HEK293 (cell line): ENCODE measurements around the gene ADD2.

Experiments
- CTCF ChIA-PET: fragments of 350-600 bp; formaldehyde crosslinking; extraction: SDS; loops from one replicate; lab custom pipeline; 2021; ENCODE audit warnings: antibody characterized with exemption; lab: Yijun Ruan, JAX
- POLR2A ChIA-PET: fragments of 300-600 bp; formaldehyde crosslinking; extraction: SDS; loops from one replicate; lab custom pipeline; 2020; ENCODE audit warnings: antibody characterized with exemption, inconsistent platforms; lab: Yijun Ruan, JAX
- H3K27ac ChIP-seq: fragments of 200-500 bp; sonication (Bioruptor generic); 2 replicates; pipeline ENCODE4 v1.5.1; 2014; ENCODE audit warnings: low read depth, low read length, control low read depth, inconsistent platforms; ENCODE audit errors: extremely low read depth
- H3K36me3 ChIP-seq, 2 experiments: fragments of 200-500 bp in 1 of 2; sonication (Bioruptor generic) in 1 of 2; 1 replicate in 1 of 2; 2 replicates in 1 of 2; pipeline ENCODE4 v1.5.1; 2014 to 2017; ENCODE audit warnings: inconsistent platforms in 2 of 2, low read length in 2 of 2; ENCODE audit not compliant: control insufficient read depth in 2 of 2, insufficient read depth in 1 of 2
- H3K4me1 ChIP-seq: fragments of 200-500 bp; sonication (Bioruptor generic); 2 replicates; pipeline ENCODE4 v1.5.1; 2014; ENCODE audit warnings: mild to moderate bottlenecking, low read length, inconsistent platforms; ENCODE audit not compliant: control insufficient read depth, insufficient read depth
- H3K4me3 ChIP-seq: 2 replicates; pipeline ENCODE4 v1.5.1; 2011; ENCODE audit warnings: low read depth, mild to moderate bottlenecking, control low read depth, low read length, moderate library complexity
- H3K9me3 ChIP-seq: fragments of 200-500 bp; sonication (Bioruptor generic); 2 replicates; pipeline ENCODE4 v1.5.1; 2014; ENCODE audit warnings: low read depth, low read length, inconsistent platforms; ENCODE audit not compliant: control insufficient read depth, insufficient read depth
- GLIS1 ChIP-seq: fragments of 450-650 bp; formaldehyde crosslinking; IDR thresholded peaks from 2 replicates; pipeline ENCODE4 v1.5.1; 2016; ENCODE audit warnings: missing biosample characterization, missing genetic modification characterization
- MZF1 ChIP-seq: fragments of 450-650 bp; formaldehyde crosslinking; IDR thresholded peaks from 2 replicates; pipeline ENCODE4 v1.5.1; 2017; ENCODE audit warnings: missing biosample characterization, missing genetic modification characterization, borderline replicate concordance
- PRDM4 ChIP-seq: fragments of 450-650 bp; formaldehyde crosslinking; IDR thresholded peaks from 2 replicates; pipeline ENCODE4 v1.5.1; 2017; ENCODE audit warnings: missing biosample characterization, missing genetic modification characterization
- REPIN1 ChIP-seq: fragments of 450-650 bp; formaldehyde crosslinking; IDR thresholded peaks from 2 replicates; pipeline ENCODE4 v1.5.1; 2017; ENCODE audit warnings: missing biosample characterization, missing genetic modification characterization, low read depth
- TRIM28 ChIP-seq: IDR thresholded peaks from 2 replicates; pipeline ENCODE4 v1.6.1; 2011; ENCODE audit warnings: low read length, control low read depth, borderline replicate concordance
- ZBTB20 ChIP-seq: fragments of 450-650 bp; formaldehyde crosslinking; IDR thresholded peaks from 2 replicates; pipeline ENCODE4 v1.5.1; 2016; ENCODE audit warnings: missing biosample characterization, missing genetic modification characterization
- ZBTB44 ChIP-seq: fragments of 450-650 bp; IDR thresholded peaks from 2 replicates; pipeline ENCODE4 v1.5.1; 2018; ENCODE audit warnings: missing biosample characterization, mild to moderate bottlenecking, missing genetic modification characterization
- ZFHX2 ChIP-seq: fragments of 450-650 bp; formaldehyde crosslinking; conservative IDR thresholded peaks from 2 replicates; pipeline ENCODE4 v1.5.1; 2016; ENCODE audit warnings: missing biosample characterization, missing genetic modification characterization
- ZNF155 ChIP-seq: fragments of 450-650 bp; formaldehyde crosslinking; IDR thresholded peaks from 2 replicates; pipeline ENCODE4 v1.5.1; 2016; ENCODE audit warnings: missing biosample characterization, missing genetic modification characterization
- ZNF157 ChIP-seq: fragments of 450-650 bp; formaldehyde crosslinking; IDR thresholded peaks from 2 replicates; pipeline ENCODE4 v1.5.1; 2016; ENCODE audit warnings: missing biosample characterization, missing genetic modification characterization
- ZNF175 ChIP-seq: fragments of 450-650 bp; formaldehyde crosslinking; IDR thresholded peaks from 2 replicates; pipeline ENCODE4 v1.5.1; 2016; ENCODE audit warnings: missing biosample characterization, missing genetic modification characterization
- ZNF184 ChIP-seq: fragments of 450-650 bp; IDR thresholded peaks from 2 replicates; pipeline ENCODE4 v1.5.1; 2018; ENCODE audit warnings: missing biosample characterization, mild to moderate bottlenecking, missing genetic modification characterization
- ZNF623 ChIP-seq: fragments of 450-650 bp; formaldehyde crosslinking; IDR thresholded peaks from 2 replicates; pipeline ENCODE4 v1.5.1; 2016; ENCODE audit warnings: missing biosample characterization, missing genetic modification characterization
- ZNF747 ChIP-seq: fragments of 450-650 bp; formaldehyde crosslinking; IDR thresholded peaks from 2 replicates; pipeline ENCODE4 v1.5.1; 2016; ENCODE audit warnings: missing biosample characterization, missing genetic modification characterization
- ZNF791 ChIP-seq: fragments of 450-650 bp; formaldehyde crosslinking; IDR thresholded peaks from 2 replicates; pipeline ENCODE4 v1.5.1; 2016; ENCODE audit warnings: missing biosample characterization, missing genetic modification characterization
- ZXDB ChIP-seq: fragments of 450-650 bp; formaldehyde crosslinking; IDR thresholded peaks from 2 replicates; pipeline ENCODE4 v1.5.1; 2016; ENCODE audit warnings: missing biosample characterization, missing genetic modification characterization
- TF ChIP-seq, protein P1 (sequence below): fragments of 450-650 bp; formaldehyde crosslinking; IDR thresholded peaks from 2 replicates; pipeline ENCODE4 v1.5.1; 2017; ENCODE audit warnings: missing biosample characterization, missing genetic modification characterization
- TF ChIP-seq, protein P2 (sequence below): fragments of 450-650 bp; formaldehyde crosslinking; IDR thresholded peaks from 2 replicates; pipeline ENCODE4 v1.5.1; 2016; ENCODE audit warnings: missing biosample characterization, missing genetic modification characterization

ADD2 gene

DNA sequence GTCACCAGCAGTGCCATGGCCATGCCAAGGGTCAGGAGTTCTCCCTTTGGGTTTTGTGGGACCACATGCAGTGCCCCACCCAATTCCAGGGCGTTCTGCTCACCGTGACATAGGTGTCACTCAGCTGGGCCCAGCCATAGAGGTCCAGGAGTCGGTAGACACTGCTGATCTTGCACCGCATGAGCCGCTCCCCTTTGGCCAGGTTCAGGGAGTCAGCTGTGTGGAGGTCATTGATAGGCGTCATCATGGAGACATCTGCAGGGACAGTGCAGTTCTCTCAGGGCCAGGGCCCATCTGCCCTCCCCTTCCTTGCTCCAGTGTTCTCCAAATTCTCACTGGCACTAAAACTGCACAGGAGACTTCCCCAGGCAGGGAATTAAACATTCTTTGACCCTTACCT lies 71.9 kb downstream of the ADD2 start (continued):
- TF ChIP-seq, protein P1, sequence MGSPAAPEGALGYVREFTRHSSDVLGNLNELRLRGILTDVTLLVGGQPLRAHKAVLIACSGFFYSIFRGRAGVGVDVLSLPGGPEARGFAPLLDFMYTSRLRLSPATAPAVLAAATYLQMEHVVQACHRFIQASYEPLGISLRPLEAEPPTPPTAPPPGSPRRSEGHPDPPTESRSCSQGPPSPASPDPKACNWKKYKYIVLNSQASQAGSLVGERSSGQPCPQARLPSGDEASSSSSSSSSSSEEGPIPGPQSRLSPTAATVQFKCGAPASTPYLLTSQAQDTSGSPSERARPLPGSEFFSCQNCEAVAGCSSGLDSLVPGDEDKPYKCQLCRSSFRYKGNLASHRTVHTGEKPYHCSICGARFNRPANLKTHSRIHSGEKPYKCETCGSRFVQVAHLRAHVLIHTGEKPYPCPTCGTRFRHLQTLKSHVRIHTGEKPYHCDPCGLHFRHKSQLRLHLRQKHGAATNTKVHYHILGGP (tag by site-specific recombination) = no peak
- TF ChIP-seq, protein P2, sequence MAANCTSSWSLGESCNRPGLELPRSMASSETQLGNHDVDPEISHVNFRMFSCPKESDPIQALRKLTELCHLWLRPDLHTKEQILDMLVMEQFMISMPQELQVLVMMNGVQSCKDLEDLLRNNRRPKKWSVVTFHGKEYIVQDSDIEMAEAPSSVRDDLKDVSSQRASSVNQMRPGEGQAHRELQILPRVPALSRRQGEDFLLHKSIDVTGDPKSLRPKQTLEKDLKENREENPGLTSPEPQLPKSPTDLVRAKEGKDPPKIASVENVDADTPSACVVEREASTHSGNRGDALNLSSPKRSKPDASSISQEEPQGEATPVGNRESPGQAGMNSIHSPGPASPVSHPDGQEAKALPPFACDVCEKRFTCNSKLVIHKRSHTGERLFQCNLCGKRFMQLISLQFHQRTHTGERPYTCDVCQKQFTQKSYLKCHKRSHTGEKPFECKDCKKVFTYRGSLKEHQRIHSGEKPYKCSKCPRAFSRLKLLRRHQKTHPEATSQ (tag by site-specific recombination) = no peak
- TF ChIP-seq ZNF157 (no peak), ZNF623 (tag by site-specific recombination) (no peak), MZF1 (no peak)

DNA sequence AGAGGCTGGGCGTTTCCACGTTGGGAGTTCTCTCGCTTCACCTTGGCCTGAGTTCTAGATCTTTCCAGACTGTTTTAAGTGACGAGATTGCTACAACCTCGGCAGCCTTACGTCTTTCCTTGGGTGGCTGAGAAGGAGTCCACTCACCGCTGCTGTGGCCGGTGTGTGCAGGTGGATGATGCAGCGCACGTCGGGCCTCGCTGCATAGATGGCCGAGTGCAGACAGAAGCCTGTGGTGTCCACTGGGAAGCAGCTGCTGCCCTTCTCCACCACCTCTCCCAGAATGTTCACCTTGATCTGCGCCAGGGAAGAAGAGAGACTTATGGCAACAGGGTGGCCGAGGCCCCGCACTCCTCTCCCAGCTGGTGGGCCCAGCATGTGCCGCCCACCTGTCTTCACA lies 75.7 kb downstream of the ADD2 start:
- peaks cover 0 to 60% of the 10 kb centered on the region in 2 experiments; a peak in 1 of 3 replicates for H3K36me3 ChIP-seq
- POLR2A ChIA-PET = no interaction called here
- H3K27ac ChIP-seq = no peak overlapping the region
- no peaks in the 10 kb centered on the region for H3K9me3 ChIP-seq
- no peak for TF ChIP-seq REPIN1 (tag by site-specific recombination)
- no peak for TF ChIP-seq ZNF184 (tag by site-specific recombination)
- no peak for TF ChIP-seq ZXDB (tag by site-specific recombination)
- no peak for TF ChIP-seq PRDM4 (tag by site-specific recombination)
- TF ChIP-seq ZNF175 (tag by site-specific recombination) = no peak
- no peak for TF ChIP-seq ZFHX2 (tag by site-specific recombination)
- TF ChIP-seq ZNF791 (tag by site-specific recombination) = no peak
- no peak for TF ChIP-seq GLIS1 (tag by site-specific recombination)
- TF ChIP-seq ZNF747 = no peak
- no peak for TF ChIP-seq ZBTB20 (tag by site-specific recombination)
- TF ChIP-seq ZBTB44 = no peak
- TF ChIP-seq TRIM28 = no peak
- TF ChIP-seq ZNF155 = no peak
- TF ChIP-seq, all 188 proteins: peak for 0
- CTCF ChIA-PET = interaction anchor here (0.5 kb wide), 1 partner anchor 304 kb away, joined by 3 read pairs; no protein-coding TSS in a partner anchor
- H3K4me1 ChIP-seq = no peaks in the 10 kb centered on the region
- H3K4me3 ChIP-seq = no peak overlapping the region
